Testis (tissue), 2 donors: ENCODE results near the gene ADH5.
"Not testable (repeated sequence)": the region's sequence is repeated elsewhere in the genome, so short reads cannot be mapped to it uniquely, and the experiment has no call there.

Experiments
- POLR2A ChIP-seq: fragments of 450-650 bp; IDR thresholded peaks from one replicate; pipeline ENCODE4 v1.6.1; 2017; ENCODE audit warnings: antibody characterized with exemption, mild to moderate bottlenecking, moderate library complexity
- TF ChIP-seq, protein P1 (sequence below), 3 experiments: fragments of 450-650 bp in 2 of 3; fragments of 200-600 bp in 1 of 3; sonication (generic) in 1 of 3; IDR thresholded peaks; one replicate each; pipeline ENCODE4 v1.5.1; 2016 to 2019; ENCODE audit warnings: antibody characterized with exemption in 3 of 3, mild to moderate bottlenecking in 2 of 3, moderate library complexity in 1 of 3

- not testable (repeated sequence) for TF ChIP-seq POLR2A
- TF ChIP-seq, protein P1, sequence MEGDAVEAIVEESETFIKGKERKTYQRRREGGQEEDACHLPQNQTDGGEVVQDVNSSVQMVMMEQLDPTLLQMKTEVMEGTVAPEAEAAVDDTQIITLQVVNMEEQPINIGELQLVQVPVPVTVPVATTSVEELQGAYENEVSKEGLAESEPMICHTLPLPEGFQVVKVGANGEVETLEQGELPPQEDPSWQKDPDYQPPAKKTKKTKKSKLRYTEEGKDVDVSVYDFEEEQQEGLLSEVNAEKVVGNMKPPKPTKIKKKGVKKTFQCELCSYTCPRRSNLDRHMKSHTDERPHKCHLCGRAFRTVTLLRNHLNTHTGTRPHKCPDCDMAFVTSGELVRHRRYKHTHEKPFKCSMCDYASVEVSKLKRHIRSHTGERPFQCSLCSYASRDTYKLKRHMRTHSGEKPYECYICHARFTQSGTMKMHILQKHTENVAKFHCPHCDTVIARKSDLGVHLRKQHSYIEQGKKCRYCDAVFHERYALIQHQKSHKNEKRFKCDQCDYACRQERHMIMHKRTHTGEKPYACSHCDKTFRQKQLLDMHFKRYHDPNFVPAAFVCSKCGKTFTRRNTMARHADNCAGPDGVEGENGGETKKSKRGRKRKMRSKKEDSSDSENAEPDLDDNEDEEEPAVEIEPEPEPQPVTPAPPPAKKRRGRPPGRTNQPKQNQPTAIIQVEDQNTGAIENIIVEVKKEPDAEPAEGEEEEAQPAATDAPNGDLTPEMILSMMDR (IDR thresholded peaks at IDR 0.05) = not testable (repeated sequence)
Measured at GRCh38 chr4:99080869-99081268, 7.7 kb downstream of the ADH5 start.
